GM06990 (cell line): ENCODE measurements around the gene SPATA24.

ENCODE experiments used
- DNase-seq: peaks from one replicate; pipeline ENCODE4 v3.0.0-alpha.2; 2011; ENCODE audit not compliant: insufficient read length; ENCODE audit errors: extremely low read depth
- H3K27me3 ChIP-seq: replicated peaks from 2 replicates; pipeline ENCODE4 v1.6.0; 2011; ENCODE audit warnings: low read length; ENCODE audit not compliant: control insufficient read depth, insufficient read depth
- H3K36me3 ChIP-seq: 2 replicates; pipeline ENCODE4 v1.5.1; 2011; ENCODE audit warnings: low read length; ENCODE audit not compliant: control insufficient read depth, insufficient read depth
- H3K4me3 ChIP-seq: replicated peaks from 2 replicates; pipeline ENCODE4 v1.5.1; 2011; ENCODE audit warnings: low read depth, mild to moderate bottlenecking, control low read depth, low read length
- TF ChIP-seq, protein P1 (sequence below): IDR thresholded peaks from 2 replicates; pipeline ENCODE4 v1.5.1; 2011; ENCODE audit warnings: low read length, control low read depth, mild to moderate bottlenecking, inconsistent platforms; ENCODE audit not compliant: insufficient read depth, poor library complexity, severe bottlenecking

Gene SPATA24

GRCh38 chr5:139401546-139401945 is 2.3 kb downstream of the SPATA24 start:
- H3K4me3 ChIP-seq: no peak overlapping the region
- H3K27me3 ChIP-seq: no peaks in the 10 kb centered on the region
- no peak for DNase-seq
- TF ChIP-seq, protein P1, sequence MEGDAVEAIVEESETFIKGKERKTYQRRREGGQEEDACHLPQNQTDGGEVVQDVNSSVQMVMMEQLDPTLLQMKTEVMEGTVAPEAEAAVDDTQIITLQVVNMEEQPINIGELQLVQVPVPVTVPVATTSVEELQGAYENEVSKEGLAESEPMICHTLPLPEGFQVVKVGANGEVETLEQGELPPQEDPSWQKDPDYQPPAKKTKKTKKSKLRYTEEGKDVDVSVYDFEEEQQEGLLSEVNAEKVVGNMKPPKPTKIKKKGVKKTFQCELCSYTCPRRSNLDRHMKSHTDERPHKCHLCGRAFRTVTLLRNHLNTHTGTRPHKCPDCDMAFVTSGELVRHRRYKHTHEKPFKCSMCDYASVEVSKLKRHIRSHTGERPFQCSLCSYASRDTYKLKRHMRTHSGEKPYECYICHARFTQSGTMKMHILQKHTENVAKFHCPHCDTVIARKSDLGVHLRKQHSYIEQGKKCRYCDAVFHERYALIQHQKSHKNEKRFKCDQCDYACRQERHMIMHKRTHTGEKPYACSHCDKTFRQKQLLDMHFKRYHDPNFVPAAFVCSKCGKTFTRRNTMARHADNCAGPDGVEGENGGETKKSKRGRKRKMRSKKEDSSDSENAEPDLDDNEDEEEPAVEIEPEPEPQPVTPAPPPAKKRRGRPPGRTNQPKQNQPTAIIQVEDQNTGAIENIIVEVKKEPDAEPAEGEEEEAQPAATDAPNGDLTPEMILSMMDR: no peak
- peaks cover 1% of the 10 kb centered on the region; the same call in 1 of the 2 replicates for H3K36me3 ChIP-seq

DNA sequence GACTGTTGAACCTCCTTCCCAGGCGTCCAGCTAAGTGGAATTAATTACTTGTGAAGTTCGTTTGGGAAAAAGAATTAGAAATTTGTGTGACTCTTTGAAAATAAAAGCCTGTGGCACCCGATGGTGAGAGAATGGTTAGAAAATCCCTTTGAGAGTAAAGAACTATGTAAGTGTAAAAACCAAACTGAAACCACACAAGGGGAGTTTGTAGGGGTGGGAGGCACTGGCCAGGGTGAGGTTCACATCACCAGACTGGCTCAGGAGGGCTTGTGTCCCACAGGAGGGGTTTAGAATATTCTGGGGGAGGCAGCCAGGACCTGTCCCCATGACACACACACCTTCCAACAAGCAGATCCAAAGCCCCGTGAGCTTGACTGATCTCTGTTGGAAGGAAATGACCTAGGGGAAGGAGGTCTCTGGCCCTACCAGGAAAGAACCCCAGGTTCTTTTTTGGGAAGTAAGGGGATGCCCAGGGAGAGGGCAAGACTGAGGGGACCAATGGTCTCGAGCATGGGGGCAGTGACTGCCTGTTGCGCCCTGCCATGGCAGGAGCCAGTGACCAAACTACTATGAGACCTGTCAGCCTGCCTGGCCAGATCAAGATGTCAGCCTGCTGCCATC is 4.3 kb downstream of the SPATA24 start:
- Histone ChIP-seq H3K4me3 (peak overlapping the region; percentile 19), H3K27me3 (no peaks in the 10 kb centered on the region), H3K36me3 (peaks cover 3% of the 10 kb centered on the region; the same call in 1 of the 2 replicates)
- TF ChIP-seq, protein P1: no peak
- DNase-seq: peak; percentile 60

DNA sequence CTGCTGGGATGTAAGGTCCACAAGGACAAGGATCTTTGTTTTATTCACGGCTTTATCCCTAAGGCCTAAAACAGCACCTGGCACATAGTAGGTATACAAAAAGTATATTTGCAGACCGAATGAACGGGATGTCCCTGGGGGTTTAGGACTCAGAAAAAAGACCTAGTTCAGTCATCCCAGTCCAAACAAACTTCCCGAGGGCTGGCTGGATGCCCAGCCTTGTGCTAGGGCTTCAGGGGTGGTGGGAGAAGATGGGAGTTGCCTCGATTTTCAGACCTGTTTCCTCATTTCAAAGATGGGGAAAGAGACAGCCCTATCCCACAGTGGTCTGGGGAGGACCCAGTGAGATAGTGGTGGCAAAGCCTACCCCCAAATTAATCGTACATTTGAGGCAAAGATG is 6.0 kb downstream of the SPATA24 start:
- Histone ChIP-seq H3K36me3 (peaks cover 3% of the 10 kb centered on the region; the same call in 1 of the 2 replicates), H3K4me3 (no peak overlapping the region), H3K27me3 (no peaks in the 10 kb centered on the region)
- no peak for DNase-seq
- TF ChIP-seq, protein P1: no peak

GRCh38 chr5:139396691-139397090 is 7.2 kb downstream of the SPATA24 start:
- no peak for DNase-seq
- TF ChIP-seq, protein P1: no peak

GRCh38 chr5:139395844-139396640 is 7.8 kb downstream of the SPATA24 start:
- peaks cover 1% of the 10 kb centered on the region; the same call in 1 of the 2 replicates for H3K36me3 ChIP-seq
- H3K4me3 ChIP-seq: no peak overlapping the region
- DNase-seq: peak; percentile 43
- H3K27me3 ChIP-seq: no peaks in the 10 kb centered on the region
- TF ChIP-seq, protein P1: no peak

More at GRCh38 chr5:139396691-139397090, 7.2 kb downstream of the SPATA24 start:
- Histone ChIP-seq H3K4me3 (no peak overlapping the region), H3K36me3 (peaks cover 1% of the 10 kb centered on the region; the same call in 1 of the 2 replicates), H3K27me3 (no peaks in the 10 kb centered on the region)
